KG1 (cell line): ENCODE results near the gene JAG1.

Experiments
- DNase-seq: peaks from one replicate; lab custom pipeline; 2025; lab: John Stamatoyannopoulos, UW

JAG1 gene

DNA sequence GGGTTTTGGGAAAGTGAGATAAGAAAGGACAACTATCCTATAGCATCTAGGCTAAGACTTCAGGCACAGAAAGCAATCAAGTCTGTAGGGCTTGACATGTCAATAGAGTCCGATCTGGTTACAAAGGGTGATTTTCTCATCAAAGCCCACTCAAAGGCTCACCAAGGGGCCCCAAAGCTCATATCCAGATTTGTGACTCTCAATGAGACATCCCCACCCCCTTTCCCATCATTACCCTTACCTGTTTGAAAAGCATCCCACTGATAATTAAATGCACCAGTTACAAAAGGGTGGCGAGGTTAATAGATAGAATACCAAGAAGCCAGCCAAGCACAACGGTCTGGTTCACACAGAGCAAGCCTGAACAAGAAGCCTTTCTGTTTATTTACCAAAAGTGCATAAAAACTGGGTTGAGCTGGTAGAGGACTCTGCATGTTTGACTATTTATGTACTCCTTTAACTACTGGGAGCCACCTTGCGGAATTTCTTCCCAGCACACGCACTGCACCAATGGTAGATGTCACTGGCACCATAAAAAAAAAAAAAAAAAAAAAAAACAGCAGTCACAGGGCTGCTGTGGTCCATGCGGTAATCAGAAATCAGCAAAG, 6.1 kb downstream of the JAG1 start:
- DNase-seq: no peak

DNA sequence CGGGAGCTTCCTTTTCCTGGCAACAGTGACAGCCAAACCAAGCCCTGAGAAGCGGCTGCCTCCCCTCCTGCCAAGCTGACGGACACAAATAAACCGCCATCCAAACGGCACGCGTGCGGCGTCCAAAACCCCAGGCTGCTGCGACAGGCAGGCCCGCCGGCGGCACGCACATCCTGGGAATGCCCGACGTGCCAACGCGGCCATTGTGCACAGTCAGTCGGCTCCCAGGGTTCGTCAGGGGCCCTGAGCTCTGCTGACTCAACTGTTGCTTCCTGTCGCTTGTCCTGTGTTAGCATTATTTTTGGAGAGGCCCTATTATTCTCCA, 6.8 kb downstream of the JAG1 start:
- DNase-seq: no peak

- no peak for DNase-seq
Observed at GRCh38 chr20:10666221-10667076, 7.3 kb downstream of the JAG1 start.

GRCh38 chr20:10665791-10666190, 8.0 kb downstream of the JAG1 start:
- DNase-seq: no peak

DNA sequence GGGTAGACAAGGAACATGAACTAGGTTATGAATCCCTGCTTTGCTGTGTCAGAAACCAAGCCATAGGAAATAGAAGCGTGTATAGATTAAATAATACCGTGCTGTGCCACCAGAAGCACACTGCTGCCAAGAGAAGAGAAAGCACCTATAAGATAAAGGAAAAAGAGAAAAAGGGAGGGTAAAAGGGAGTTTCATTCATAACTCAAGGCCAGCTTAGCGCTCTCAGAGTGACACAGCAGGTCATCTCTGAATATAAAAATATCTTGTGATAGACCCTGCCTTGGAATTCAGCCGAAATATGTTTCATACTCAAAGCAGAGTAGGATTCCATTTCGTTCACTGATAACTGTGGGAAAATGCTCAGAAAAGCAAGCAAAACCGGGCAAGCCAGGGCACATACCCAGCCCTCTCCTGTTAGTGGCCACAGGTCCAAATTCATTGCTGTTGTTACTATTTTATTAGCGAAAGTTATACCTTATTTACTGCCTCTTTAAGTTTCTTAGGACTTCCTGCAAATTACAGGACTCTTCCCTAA, 8.7 kb downstream of the JAG1 start:
- DNase-seq: no peak

DNA sequence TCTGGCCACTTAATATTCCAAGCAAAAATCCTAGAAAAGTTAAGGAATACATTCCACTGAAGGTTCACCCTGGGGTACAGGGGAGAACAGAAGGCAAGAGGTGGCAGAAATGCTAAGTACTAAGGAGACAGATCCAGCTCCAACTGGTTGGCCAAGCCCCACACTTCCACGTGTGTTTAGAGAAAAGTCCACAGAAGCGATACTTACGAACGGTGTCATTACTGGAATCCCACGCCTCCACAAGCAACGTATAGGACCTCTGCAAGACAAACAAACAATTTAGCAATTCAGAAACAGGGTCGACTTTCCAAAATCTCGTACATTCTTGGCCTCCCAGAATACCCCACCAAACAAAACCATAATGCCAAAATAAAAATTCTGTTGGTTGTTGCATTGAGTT, 10.0 kb downstream of the JAG1 start:
- DNase-seq: no peak

- DNase-seq: no peak
Observed at GRCh38 chr20:10662661-10663458, 10.9 kb downstream of the JAG1 start.

DNA sequence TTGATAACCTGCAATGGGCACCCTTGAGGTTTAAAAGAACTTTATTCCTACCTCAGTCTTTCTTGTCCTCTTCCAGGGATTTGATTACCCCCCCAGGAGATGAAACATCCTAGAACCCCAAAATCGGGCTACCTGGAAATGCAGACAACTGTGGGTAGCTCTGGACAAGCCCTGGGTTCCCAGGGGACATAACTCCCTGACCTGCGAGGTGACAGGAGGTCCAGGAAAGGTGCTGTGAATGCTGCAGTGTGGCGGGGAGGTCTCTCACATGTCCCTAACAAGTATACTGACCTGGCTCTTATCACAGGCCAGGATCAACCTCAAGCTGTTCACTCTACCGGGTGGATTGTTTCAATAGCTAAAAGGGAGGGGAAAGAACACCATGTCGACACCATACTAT, 11.6 kb downstream of the JAG1 start:
- no peak for DNase-seq

- DNase-seq: no peak
Observed at GRCh38 chr20:10661261-10661660, 12.5 kb downstream of the JAG1 start.

- no peak for DNase-seq
Observed at GRCh38 chr20:10660661-10661060, 13.1 kb downstream of the JAG1 start.

- no peak for DNase-seq
Observed at GRCh38 chr20:10659651-10660601, 13.9 kb downstream of the JAG1 start.

GRCh38 chr20:10658876-10659632, 14.7 kb downstream of the JAG1 start:
- DNase-seq: no peak

- no peak for DNase-seq
Observed at GRCh38 chr20:10658051-10658823, 15.6 kb downstream of the JAG1 start.

GRCh38 chr20:10657453-10657852, 16.3 kb downstream of the JAG1 start:
- no peak for DNase-seq

- no peak for DNase-seq
Observed at GRCh38 chr20:10655720-10656669, 17.8 kb downstream of the JAG1 start.

DNA sequence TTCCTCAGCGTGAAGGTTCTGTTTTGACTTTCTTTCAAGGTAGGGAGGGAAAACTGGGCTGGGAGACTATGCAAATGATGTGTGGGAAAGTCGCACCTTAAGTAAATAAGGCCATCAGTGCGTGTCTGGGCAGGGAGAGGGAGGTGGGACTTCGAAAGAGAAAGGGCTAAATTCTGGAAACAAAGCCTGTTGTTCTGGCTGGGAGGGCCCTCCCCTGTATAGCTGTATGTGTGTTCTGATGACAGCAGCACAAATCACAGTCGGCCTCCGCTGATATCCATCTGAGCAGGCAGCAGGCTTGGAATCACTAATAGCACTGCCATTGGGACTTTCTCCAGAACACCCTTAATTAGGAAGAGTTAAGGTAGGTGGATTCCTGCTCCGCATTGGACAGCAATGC, 19.2 kb downstream of the JAG1 start:
- DNase-seq: no peak

DNA sequence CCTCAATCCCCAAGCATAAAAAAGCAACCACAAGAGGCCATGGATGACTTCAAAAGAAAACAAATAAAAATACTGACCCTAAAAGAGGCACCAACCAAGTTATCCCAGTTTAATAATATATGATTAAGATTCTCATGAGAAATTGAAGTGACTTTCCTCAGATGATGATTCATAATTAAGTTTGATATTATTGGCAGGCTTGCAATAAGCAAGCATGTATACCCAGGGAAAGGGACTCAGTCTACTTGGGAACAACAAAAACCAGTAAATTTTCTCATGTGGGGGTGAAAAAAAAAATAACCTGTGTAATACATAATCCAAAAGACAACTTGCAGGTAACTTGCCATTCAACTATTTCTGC, 19.6 kb downstream of the JAG1 start:
- DNase-seq: no peak

DNA sequence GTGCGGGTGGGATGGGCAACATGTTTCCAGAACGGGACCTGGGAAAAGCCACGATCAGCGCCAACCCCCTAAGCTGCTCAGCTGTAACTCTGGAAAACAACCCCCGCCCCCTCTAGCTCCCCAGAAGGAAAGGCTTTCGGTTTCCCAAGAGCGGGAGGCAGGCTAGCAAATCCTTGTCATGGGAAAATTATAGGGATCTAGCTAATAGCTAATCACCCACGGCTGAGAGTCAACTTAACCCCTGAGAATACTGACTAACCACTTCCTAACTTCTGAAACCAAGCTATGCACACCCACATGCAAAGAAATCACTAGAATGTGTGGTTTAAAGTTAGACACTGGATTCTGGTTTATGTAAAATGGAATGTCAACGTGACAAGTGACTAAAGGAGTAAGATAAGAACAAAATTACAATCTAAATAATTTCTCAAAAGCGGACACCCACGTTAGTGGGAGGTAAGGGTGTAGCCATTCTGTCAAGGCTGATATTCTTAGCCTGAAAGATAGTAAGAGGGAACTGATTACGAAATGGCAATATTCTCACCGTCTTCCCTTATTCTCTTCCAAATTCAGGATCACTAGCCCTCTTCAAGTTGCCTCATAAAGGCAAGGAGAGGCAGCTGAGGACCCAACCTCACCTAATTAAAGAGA, 20.1 kb downstream of the JAG1 start:
- DNase-seq: no peak
